ENCODE measurements around the gene ZBP1.

ZBP1 gene

GRCh38 chr20:57571782-57572416 lies 48.3 kb downstream of the ZBP1 start:
- no peak for DNase-seq (ENCODE audit: low spot score)

DNA sequence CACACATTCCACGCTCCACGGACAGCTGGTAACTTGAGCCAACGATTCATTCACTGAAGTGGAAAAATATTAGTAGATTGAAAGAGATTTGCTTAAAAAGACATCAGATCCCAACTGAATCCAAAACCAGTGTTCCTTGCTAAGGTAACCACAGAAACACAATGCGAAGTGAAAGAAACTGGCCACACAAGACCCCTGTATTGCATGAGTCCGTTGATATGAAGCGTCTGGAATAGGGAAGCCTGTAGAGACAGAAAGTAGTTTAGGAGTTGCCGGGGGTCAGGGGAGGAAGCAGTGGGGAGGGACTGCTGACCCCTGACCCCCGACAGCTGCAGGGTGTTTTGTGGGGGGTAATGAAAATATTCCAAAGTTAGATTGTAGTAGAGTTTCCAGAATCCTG lies 49.3 kb downstream of the ZBP1 start:
- no peak for DNase-seq (ENCODE audit: low spot score)

GRCh38 chr20:57570145-57570850 lies 49.9 kb downstream of the ZBP1 start:
- no peak for DNase-seq (ENCODE audit: low spot score)

DNA sequence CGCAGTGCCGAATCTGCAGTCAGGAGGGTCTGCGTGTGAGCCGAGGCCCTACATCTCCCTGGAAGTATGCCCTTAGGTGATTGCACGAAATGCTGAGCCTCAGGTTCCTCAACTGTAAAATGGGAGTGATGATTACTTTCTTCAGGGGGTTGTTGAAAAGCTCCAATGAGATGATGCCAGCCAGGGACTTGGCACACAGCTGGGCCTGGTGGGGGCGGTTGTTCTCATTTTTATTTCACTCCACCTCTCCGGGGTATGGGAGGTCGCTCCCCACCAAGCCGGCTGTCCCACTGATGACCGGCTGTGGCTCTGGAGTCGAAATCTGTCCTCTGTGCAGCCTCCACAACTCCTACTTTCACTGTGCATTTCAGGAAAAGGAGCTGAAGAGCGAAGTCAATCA lies 51.3 kb downstream of the ZBP1 start:
- DNase-seq (ENCODE audit: low spot score): no peak

- no peak for DNase-seq (ENCODE audit: low spot score)
Observed at GRCh38 chr20:57568088-57568896, 51.9 kb downstream of the ZBP1 start.

- no peak for DNase-seq (ENCODE audit: low spot score)
Observed at GRCh38 chr20:57567471-57568079, 52.7 kb downstream of the ZBP1 start.

DNA sequence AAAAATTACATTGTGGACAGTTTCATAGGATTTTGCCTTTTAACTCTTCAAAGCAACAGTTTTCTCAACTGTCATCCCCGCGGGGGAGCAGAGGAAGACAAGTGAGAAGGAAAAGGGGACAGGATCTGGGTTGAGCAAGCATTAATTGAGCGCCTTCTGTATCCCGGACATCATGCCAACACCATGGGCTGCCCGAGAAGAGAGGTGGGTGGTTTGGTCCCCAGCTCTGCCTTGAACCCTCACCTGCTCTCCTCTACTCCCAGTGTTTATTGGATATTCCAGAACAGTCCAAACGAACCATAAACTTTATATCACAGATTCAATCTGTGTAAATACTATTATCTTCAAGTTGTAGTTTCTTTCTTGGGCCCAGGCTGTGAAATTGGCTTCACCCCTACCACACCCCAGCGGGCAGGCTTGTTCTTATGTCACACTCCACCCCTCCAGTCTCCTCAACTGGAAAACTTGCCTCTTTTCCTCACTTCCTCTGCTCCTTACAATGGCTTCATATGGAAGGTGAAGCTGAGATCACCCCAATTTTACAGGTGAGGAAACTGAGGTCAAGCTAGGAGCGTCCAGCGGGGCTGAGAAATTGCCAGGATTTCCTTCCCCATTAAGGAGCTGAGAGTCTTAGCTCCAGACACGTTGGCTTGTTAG lies 53.3 kb downstream of the ZBP1 start:
- no peak for DNase-seq (ENCODE audit: low spot score)

DNA sequence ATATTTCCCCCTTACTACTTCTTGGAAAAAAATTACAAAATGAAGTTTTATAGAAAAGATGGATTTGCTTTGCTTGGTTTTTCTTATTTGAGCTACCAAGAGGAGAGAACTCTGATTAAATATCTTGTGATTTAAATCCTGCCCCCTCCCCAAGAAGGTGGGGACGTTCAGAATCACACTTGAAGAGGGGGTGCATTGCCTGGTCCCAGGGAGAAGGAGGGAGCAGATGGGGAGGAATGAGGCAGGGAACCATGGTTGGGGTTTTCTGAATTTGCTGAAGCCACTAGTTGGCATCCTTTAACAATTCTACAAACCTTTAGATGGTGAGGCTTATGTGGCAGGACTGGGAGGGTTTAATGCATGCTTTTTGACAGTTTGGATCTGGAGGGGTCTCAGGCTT lies 53.8 kb downstream of the ZBP1 start:
- no peak for DNase-seq (ENCODE audit: low spot score)

GRCh38 chr20:57564951-57565642 lies 55.1 kb downstream of the ZBP1 start:
- DNase-seq (ENCODE audit: low spot score): no peak

DNA sequence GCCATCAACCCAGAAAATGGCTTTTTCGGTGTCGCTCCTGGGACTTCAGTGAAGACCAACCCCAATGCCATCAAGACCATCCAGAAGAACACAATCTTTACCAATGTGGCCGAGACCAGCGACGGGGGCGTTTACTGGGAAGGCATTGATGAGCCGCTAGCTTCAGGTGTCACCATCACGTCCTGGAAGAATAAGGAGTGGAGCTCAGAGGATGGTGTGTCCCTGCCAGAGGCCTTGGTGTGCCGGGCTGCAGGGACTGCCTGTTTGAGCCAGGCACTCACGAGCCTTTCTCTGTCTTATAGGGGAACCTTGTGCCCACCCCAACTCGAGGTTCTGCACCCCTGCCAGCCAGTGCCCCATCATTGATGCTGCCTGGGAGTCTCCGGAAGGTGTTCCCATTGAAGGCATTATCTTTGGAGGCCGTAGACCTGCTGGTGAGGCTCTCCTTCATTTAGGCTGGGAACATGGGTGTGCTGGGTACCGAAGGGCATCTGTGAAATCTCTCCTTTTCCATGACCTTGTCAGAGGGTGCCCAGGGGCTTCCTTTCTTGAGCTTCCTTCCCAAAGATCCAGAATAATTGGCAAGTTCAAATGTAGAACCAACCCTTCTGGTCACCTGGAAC lies 55.9 kb downstream of the ZBP1 start:
- DNase-seq (ENCODE audit: low spot score): no peak

- no peak for DNase-seq (ENCODE audit: low spot score)
Observed at GRCh38 chr20:57563522-57563921, 56.7 kb downstream of the ZBP1 start.

DNA sequence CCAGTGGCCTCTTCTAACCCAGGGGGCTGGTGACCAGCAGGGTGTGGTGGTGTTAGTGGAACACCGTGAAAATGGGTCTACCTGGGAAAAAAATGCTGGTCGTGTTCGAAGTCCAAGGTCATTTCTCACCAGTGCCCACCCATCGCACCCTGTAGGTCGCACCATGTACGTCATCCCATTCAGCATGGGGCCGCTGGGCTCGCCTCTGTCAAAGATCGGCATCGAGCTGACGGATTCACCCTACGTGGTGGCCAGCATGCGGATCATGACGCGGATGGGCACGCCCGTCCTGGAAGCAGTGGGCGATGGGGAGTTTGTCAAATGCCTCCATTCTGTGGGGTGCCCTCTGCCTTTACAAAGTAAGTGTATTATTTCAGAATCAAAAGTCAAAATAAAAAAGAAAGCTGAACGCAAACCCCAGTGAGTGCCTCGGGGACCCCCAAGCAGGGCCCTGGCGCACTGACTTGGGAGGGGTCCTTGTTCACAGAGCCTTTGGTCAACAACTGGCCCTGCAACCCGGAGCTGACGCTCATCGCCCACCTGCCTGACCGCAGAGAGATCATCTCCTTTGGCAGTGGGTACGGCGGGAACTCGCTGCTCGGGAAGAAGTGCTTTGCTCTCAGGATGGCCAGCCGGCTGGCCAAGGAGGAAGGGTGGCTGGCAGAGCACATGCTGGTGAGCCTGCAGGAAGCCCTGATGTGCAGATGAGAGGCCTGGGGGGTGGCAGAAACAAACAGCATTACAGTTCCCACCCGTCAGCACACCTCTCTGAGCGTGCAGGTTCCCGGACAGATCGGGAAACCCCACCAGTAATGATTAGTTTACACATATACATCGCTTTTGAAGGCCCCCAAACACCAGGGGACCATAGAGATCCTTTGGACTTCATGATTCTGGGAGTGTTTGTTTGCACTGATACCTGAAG lies 57.4 kb downstream of the ZBP1 start:
- DNase-seq (ENCODE audit: low spot score): no peak

GRCh38 chr20:57561356-57562279 lies 58.6 kb downstream of the ZBP1 start:
- no peak for DNase-seq (ENCODE audit: low spot score)

GRCh38 chr20:57560554-57561355 lies 59.5 kb downstream of the ZBP1 start, which contains the start of gene PCK1:
Gene PCK1 (plus strand): TSS chr20:57561110. CDS start chr20:57561412, 302 bp downstream.
- DNase-seq (ENCODE audit: low spot score): no peak

GRCh38 chr20:57559658-57560553 lies 60.3 kb downstream of the ZBP1 start:
- DNase-seq (ENCODE audit: low spot score): no peak

DNA sequence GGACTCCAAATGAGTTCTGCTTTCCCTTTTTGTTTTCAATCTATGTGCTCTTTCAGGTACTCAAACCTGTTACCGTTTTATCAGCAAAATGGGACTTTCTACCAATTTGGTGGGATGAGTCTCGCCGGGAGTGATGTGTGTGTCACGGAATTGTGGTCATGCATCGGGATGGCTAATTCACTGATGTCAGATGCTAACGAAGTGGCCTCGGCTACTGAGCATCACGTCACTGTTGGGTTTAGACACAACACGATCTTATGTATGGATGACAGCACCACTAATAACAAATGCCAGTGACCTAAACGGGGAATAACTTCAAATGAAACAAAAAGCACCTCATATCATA lies 61.0 kb downstream of the ZBP1 start:
- no peak for DNase-seq (ENCODE audit: low spot score)
